Measurements from ENCODE around the gene SUGCT.

Gene SUGCT

DNA sequence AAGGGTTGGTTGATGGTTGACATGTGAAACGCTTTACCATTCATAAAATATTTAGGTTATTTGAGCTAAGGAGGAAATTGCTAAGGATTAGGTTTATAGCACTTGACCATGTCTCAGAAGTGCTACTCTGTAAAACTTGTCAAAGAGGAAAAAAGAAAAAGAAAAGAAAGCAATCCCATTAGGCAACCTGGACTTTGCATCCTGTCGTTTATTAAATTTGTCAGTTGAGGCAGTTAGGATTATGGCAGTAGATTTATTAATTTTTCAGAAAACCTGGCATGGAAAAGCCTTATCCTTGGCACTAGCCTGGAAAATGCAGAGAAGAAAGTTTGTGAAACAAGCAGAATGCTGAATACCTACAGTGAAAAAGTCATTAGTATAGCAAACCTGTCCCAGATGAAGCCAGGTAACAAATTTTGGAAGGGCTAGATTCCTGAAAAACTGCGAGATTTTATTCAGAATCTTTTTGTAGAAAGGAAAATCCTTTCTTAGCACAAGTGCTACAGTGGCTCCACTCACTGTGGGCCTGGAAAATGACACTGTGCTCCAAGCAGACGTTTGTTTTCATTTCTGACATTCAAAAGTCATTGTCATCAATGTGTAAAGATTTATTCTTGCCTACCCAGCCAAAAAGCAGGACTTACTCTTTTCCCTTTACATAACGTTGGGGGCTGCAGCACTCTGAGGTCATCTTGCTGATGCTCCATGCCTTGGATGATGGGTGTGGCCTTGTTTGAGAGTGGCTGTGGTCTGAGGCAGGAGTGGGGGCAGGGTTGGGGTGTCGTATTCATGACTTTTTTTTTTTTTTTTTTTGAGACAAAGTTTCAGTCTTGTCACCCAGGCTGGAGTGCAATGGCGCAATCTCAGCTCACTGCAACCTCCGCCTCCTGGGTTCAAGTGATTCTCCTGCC, 664.9 kb downstream of the SUGCT start:
- TF ChIP-seq, protein P1, sequence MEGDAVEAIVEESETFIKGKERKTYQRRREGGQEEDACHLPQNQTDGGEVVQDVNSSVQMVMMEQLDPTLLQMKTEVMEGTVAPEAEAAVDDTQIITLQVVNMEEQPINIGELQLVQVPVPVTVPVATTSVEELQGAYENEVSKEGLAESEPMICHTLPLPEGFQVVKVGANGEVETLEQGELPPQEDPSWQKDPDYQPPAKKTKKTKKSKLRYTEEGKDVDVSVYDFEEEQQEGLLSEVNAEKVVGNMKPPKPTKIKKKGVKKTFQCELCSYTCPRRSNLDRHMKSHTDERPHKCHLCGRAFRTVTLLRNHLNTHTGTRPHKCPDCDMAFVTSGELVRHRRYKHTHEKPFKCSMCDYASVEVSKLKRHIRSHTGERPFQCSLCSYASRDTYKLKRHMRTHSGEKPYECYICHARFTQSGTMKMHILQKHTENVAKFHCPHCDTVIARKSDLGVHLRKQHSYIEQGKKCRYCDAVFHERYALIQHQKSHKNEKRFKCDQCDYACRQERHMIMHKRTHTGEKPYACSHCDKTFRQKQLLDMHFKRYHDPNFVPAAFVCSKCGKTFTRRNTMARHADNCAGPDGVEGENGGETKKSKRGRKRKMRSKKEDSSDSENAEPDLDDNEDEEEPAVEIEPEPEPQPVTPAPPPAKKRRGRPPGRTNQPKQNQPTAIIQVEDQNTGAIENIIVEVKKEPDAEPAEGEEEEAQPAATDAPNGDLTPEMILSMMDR (IDR thresholded peaks at IDR 0.05), result no peak

- TF ChIP-seq, protein P1 (IDR thresholded peaks at IDR 0.05), result no peak
Measured at GRCh38 chr7:40800771-40801170, 666.0 kb downstream of the SUGCT start.

DNA sequence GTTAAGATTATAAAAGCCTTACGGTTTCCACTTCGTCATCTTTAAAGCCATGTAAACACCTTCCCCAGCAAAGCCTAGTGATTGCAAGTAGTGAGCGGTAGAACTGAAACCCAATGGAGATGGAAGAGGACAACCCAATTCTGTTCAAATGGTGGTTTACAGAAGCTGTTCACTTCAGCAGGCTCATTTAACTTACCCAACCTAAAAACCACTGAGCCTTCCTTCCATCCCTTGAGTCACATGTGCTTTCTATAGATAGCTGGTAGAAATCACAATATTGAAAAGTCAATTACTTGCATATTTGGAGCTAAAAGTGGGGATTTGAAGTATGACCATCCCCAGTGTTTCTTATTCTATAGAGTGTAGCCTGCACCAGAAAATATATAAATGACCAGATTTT, 667.7 kb downstream of the SUGCT start:
- TF ChIP-seq, protein P1 (IDR thresholded peaks at IDR 0.05), result no peak

DNA sequence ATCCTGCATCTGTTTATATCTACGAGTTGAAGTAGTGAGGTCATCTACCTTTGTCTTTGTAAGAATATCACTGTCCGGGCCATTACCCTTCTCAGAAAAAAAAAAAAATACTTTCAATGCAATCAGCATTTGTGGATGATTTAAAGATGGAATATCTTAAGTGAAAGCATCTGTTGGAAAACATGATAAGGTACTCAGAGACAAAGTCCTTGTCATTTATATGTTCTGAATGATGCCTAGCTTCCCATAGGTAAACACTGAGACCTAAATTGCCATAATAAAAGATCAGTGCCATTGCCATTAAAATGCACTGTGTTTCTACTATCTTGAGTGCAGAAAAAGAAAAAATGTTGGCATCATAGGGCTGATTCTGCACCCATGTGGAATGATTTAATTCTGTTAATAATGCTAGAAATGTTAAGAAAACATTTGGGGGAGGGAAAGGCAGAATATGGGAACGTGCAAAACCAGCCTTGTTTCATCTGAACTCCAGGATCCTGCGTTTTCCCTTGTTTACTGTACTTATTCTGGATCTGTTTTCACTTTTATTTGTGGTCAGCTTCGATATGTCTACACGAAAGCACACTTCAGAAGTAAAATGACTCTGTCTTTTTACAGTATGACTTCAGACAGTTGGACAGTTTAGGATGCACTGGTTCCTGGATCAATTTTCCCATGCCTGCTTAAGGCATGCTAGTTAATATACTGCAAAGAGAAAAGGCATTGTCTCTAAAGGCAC, 669.8 kb downstream of the SUGCT start:
- TF ChIP-seq, protein P1 (IDR thresholded peaks at IDR 0.05), result no peak

- TF ChIP-seq, protein P1 (IDR thresholded peaks at IDR 0.05), result no peak
Measured at GRCh38 chr7:40805361-40805760, 670.6 kb downstream of the SUGCT start.

DNA sequence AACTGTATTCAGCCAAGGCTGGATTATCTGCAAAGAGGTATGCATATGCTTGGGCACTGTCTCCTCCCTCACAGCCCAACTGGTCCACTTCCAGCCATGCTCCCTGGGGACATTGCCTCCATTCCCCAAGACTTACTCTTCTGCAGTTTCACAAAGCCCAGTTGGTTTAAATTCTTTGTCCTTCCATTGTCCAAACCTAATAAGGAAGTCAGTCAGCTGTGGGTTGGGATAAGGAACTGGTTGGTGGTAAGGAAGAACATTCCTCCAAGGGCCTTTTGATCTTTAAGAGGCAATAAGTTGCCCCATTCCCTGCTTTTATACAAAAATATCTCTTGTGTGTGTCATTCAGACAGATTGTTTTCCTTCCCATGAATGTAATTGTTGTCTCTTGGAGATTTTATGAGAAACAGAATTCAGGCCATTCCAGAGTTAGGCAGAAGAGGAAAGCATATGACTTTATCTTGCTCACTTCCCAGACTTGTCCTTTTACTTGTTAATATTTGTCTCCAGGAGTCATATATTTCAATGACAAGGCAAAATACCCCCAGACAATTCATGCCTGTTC, 673.7 kb downstream of the SUGCT start:
- TF ChIP-seq, protein P1 (IDR thresholded peaks at IDR 0.05), result no peak

- TF ChIP-seq, protein P1 (IDR thresholded peaks at IDR 0.05), result no peak
Measured at GRCh38 chr7:40810274-40810673, 675.5 kb downstream of the SUGCT start.
